ENCODE data around the gene BID. TPM values are rescaled to one million over a fixed set of nuclear protein-coding genes. Genes with fewer than 3 reads are reported as not detected.

BID gene
- total and polyA plus RNA-seq, 2 experiments from 2014 or later, result 64.6 to 70.7 TPM

DNA sequence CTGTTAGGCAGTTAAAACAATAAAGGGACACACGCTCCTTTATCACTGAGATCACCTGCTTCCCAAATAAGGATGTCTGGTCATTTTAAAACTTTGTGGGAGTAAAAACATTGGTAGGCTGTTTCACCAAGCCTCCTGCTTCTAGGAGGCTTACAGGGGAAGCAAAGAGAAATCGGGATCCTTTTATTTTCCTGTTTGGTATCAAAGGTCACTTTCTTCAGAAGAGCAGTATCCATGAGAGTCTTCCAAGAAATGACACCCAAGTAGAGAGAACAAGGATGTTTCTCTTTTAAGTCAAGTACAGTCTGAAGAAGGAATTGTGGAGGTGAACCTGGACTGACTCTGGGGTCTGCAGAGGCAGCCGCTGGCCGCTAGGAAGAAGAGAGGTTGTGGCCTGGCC is 36.9 kb upstream of the BID start:
- no peak for DNase-seq
- H3K4me3 ChIP-seq, result no peak overlapping the region
- peaks cover 14% of the 10 kb centered on the region for H3K36me3 ChIP-seq (ENCODE audit: low read depth)
- no peaks in the 10 kb centered on the region for H3K9me3 ChIP-seq (ENCODE audit: low read depth)
- 96 to 100% methylated on average over 4 of the region's 4 CpGs for WGBS, 2 experiments (ENCODE audit: low coverage in 1 of 2, low lambda C conversion rate in 2 of 2, missing lambda C conversion rate in 2 of 2)
- no peaks in the 10 kb centered on the region for H4K20me1 ChIP-seq (ENCODE audit: insufficient read depth)
- H3K27me3 ChIP-seq (replicated peaks; ENCODE audit: insufficient read depth), result no peaks in the 10 kb centered on the region
- H3K79me2 ChIP-seq (ENCODE audit: insufficient read depth), result no peaks in the 10 kb centered on the region
- no peaks in the 10 kb centered on the region for H3K9me2 ChIP-seq (ENCODE audit: insufficient read depth)
- H3K27ac ChIP-seq, result no peak overlapping the region
- no peak overlapping the region for H3K9ac ChIP-seq
- no peak overlapping the region for H2AFZ ChIP-seq
- no peak overlapping the region for H3K4me2 ChIP-seq (ENCODE audit: unreplicated experiment)
- TF ChIP-seq EZH2 (IDR thresholded peaks at IDR 0.05; ENCODE audit: insufficient read depth, poor library complexity, severe bottlenecking) (no peak), EZH2phosphoT487 (IDR thresholded peaks at IDR 0.05; ENCODE audit: insufficient read depth, low read depth) (no peak)
- in situ Hi-C loops (cut with MboI), result no loop called here
- no peaks in the 10 kb centered on the region for H3K4me1 ChIP-seq (ENCODE audit: insufficient read depth)
- no peaks in the 10 kb centered on the region for H3F3A ChIP-seq (ENCODE audit: insufficient read depth)

DNA sequence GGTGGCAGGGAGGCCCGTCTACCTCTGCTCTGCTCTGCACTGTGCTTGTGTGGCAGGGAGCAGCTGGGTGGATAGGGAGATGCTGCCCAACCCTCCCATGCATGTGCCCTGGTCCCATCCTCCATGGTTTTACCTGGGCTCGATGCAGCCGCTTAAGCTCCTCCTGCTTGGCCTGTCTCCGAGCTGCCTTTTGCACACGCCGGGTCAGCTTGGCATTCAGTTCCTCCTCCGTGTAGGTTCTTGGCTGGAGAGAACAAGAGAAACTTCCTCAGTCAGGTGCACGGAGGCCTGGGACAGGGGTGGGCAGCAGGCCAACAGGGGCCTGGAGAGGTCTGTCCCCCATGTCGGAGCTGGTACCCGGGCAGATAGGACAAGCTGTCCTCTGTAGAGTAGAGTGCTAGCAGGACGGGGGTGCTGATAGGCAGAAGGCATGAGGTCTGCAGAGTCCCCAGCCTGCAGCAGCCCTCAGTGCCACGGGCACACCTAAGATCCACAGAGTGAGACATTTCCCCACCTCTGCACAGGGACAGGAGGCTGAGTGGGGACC is 36.4 kb upstream of the BID start:
- H3K4me1 ChIP-seq (ENCODE audit: insufficient read depth), result no peaks in the 10 kb centered on the region
- H3K27ac ChIP-seq, result no peak overlapping the region
- no peaks in the 10 kb centered on the region for H4K20me1 ChIP-seq (ENCODE audit: insufficient read depth)
- H3K9me3 ChIP-seq (ENCODE audit: low read depth), result no peaks in the 10 kb centered on the region
- H3F3A ChIP-seq (ENCODE audit: insufficient read depth), result no peaks in the 10 kb centered on the region
- H3K4me3 ChIP-seq, result no peak overlapping the region
- 93 to 95% methylated on average over 12 of the region's 12 CpGs for WGBS, 2 experiments (ENCODE audit: low coverage in 1 of 2, low lambda C conversion rate in 2 of 2, missing lambda C conversion rate in 2 of 2)
- no peak overlapping the region for H3K9ac ChIP-seq
- peaks cover 15% of the 10 kb centered on the region for H3K36me3 ChIP-seq (ENCODE audit: low read depth)
- TF ChIP-seq EZH2 (IDR thresholded peaks at IDR 0.05; ENCODE audit: insufficient read depth, poor library complexity, severe bottlenecking), result no peak
- no peak for TF ChIP-seq EZH2phosphoT487 (IDR thresholded peaks at IDR 0.05; ENCODE audit: insufficient read depth, low read depth)
- H3K79me2 ChIP-seq (ENCODE audit: insufficient read depth), result no peaks in the 10 kb centered on the region
- no peak for DNase-seq
- H3K4me2 ChIP-seq (ENCODE audit: unreplicated experiment), result no peak overlapping the region
- no peak overlapping the region for H2AFZ ChIP-seq
- no peaks in the 10 kb centered on the region for H3K9me2 ChIP-seq (ENCODE audit: insufficient read depth)
- no peaks in the 10 kb centered on the region for H3K27me3 ChIP-seq (replicated peaks; ENCODE audit: insufficient read depth)
- in situ Hi-C loops (cut with MboI), result no loop called here

DNA sequence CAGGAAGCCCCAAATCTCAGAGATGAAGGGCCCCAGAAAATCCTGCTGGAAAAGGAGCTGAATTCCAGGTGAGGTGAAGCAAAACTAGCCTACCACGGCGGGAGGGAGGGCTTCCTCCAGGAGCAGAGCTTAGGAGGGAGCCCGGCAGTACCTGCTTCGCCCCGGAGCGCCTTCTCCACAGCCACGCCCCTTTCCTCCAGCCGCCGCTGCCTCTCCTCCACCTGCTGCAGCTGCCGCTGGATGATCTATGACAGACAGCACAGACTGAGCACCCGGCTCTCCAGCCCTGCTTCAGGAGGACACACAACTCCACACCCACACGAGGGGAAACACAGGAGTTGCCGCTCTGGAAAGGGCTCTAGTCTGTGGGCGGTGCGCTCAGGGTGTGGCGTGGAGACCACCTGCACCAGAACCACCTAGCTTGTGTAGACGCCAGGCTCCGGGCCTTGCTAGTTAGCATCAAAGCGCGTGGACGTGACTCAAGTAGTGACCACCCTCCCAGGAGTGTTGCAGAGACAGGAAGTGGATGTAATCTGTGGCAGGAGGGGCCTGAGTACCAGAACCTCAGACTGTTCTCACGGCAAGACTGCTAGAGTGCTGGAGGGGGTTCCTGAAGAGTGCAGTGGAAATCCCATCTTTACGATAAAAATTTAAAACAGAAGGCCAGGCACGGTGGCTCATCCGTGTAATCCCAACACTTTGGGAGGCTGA is 34.6 kb upstream of the BID start:
- Histone ChIP-seq H3K9me3 (ENCODE audit: low read depth) (no peaks in the 10 kb centered on the region), H3K9me2 (ENCODE audit: insufficient read depth) (no peaks in the 10 kb centered on the region), H3K4me3 (no peak overlapping the region), H3K79me2 (ENCODE audit: insufficient read depth) (no peaks in the 10 kb centered on the region), H3K9ac (no peak overlapping the region), H3K27ac (no peak overlapping the region), H2AFZ (no peak overlapping the region), H3K27me3 (replicated peaks; ENCODE audit: insufficient read depth) (no peaks in the 10 kb centered on the region), H3K4me1 (ENCODE audit: insufficient read depth) (no peaks in the 10 kb centered on the region), H3K36me3 (ENCODE audit: low read depth) (peaks cover 15% of the 10 kb centered on the region), H3F3A (ENCODE audit: insufficient read depth) (no peaks in the 10 kb centered on the region), H3K4me2 (ENCODE audit: unreplicated experiment) (no peak overlapping the region), H4K20me1 (ENCODE audit: insufficient read depth) (no peaks in the 10 kb centered on the region)
- in situ Hi-C loops (cut with MboI), result no loop called here
- WGBS, 2 experiments (ENCODE audit: low coverage in 1 of 2, low lambda C conversion rate in 2 of 2, missing lambda C conversion rate in 2 of 2), result 84 to 85% methylated on average over 25 of the region's 25 CpGs
- TF ChIP-seq EZH2phosphoT487 (IDR thresholded peaks at IDR 0.05; ENCODE audit: insufficient read depth, low read depth) (no peak), EZH2 (IDR thresholded peaks at IDR 0.05; ENCODE audit: insufficient read depth, poor library complexity, severe bottlenecking) (no peak)
- no peak for DNase-seq

DNA sequence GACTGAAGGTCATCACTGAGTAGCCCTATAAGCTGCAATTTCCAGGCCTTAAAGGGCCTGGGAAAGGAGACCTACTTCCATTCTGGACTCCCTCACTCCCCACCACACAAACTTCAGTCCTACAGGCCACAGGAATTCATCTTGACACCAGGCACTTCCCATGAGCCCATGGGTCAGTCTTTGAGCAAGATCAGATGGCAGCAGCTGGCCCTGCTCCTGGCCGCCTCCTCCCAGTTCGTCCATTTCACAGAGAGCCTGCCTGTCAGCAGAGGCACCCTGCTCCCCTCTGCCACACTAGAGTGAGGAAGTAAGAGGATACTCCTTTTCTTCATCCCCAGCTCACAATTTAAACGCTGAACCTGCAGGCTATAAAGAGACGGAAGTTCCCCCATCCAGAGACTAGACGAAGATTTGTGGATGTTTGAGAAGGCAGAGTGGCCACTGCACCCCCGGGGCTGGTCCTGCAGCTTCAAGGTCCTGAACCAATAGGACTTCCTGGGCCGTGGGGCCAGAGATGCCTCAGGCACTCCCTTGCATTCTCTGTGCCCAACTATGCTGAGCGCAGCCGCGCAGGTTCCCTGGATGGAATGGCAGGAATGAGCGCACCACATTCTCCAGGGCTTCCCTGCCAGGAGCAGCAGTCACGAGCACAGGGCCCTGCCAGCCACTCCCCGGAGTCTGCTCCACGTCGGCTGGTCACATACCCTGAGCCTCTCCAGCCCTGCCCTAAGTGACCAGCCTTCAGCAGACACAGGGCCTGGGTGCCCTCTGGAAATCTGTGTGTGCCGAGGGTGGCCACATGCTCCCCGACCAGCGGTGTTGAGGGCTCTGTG is 33.5 kb upstream of the BID start:
- no peak for TF ChIP-seq EZH2 (IDR thresholded peaks at IDR 0.05; ENCODE audit: insufficient read depth, poor library complexity, severe bottlenecking)
- no peak for TF ChIP-seq EZH2phosphoT487 (IDR thresholded peaks at IDR 0.05; ENCODE audit: insufficient read depth, low read depth)
- H3K9ac ChIP-seq, result no peak overlapping the region
- H4K20me1 ChIP-seq (ENCODE audit: insufficient read depth), result no peaks in the 10 kb centered on the region
- no peaks in the 10 kb centered on the region for H3F3A ChIP-seq (ENCODE audit: insufficient read depth)
- no peaks in the 10 kb centered on the region for H3K4me1 ChIP-seq (ENCODE audit: insufficient read depth)
- H3K27ac ChIP-seq, result no peak overlapping the region
- H3K4me2 ChIP-seq (ENCODE audit: unreplicated experiment), result no peak overlapping the region
- no peaks in the 10 kb centered on the region for H3K79me2 ChIP-seq (ENCODE audit: insufficient read depth)
- peaks cover 15% of the 10 kb centered on the region for H3K36me3 ChIP-seq (ENCODE audit: low read depth)
- no peak overlapping the region for H2AFZ ChIP-seq
- WGBS, 2 experiments (ENCODE audit: low coverage in 1 of 2, low lambda C conversion rate in 2 of 2, missing lambda C conversion rate in 2 of 2), result 81 to 84% methylated on average over 16 to 18 of the region's 18 CpGs
- H3K4me3 ChIP-seq, result no peak overlapping the region
- no peaks in the 10 kb centered on the region for H3K9me3 ChIP-seq (ENCODE audit: low read depth)
- DNase-seq, result no peak
- H3K9me2 ChIP-seq (ENCODE audit: insufficient read depth), result no peaks in the 10 kb centered on the region
- H3K27me3 ChIP-seq (replicated peaks; ENCODE audit: insufficient read depth), result no peaks in the 10 kb centered on the region
- in situ Hi-C loops (cut with MboI), result no loop called here
